Measurements from ENCODE around the gene KCNT2.

GRCh38 chr1:196481616-196482015 is 126.6 kb downstream of the KCNT2 start:
- TF ChIP-seq POLR2A (IDR thresholded peaks at IDR 0.05): no peak
- TF ChIP-seq CTCF (IDR thresholded peaks at IDR 0.05): no peak
- TF ChIP-seq POLR2AphosphoS5 (IDR thresholded peaks at IDR 0.05): no peak
- TF ChIP-seq EP300 (IDR thresholded peaks at IDR 0.05): no peak

Measured in gastroesophageal sphincter (tissue), 3 donors.